CD4-positive, alpha-beta T cell (primary cell): ENCODE results near the gene GTF3C4. TPM values are rescaled to one million over a fixed set of nuclear protein-coding genes. Genes with fewer than 3 reads are reported as not detected.

Source experiments
- ATAC-seq: fragments of 200-7000 bp; cut with Tn5 transposase; one replicate; pipeline ENCODE4 v1.10.0; 2022; ENCODE audit warnings: mild to moderate bottlenecking; ENCODE audit not compliant: poor library complexity
- CTCF ChIA-PET: fragments of 350-600 bp; sonication (Branson Sonifier 250); formaldehyde crosslinking; loops from one replicate; lab custom pipeline; 2021; ENCODE audit warnings: antibody characterized with exemption, inconsistent platforms; lab: Charles Lee
- POLR2A ChIA-PET: fragments of 350-600 bp; sonication (Branson Sonifier 250); formaldehyde crosslinking; loops from one replicate; lab custom pipeline; 2021; ENCODE audit warnings: antibody characterized with exemption, inconsistent platforms; lab: Charles Lee
- DNase-seq, 14 experiments: peaks; one replicate each; pipeline ENCODE4 v3.0.0-alpha.2; 2013 to 2020; ENCODE audit warnings: mixed read lengths in 2 of 14
- H3K27ac ChIP-seq, 2 donors: one replicate each; pipeline versions ENCODE4 v1.5.1 to v1.7.0; 2013; ENCODE audit warnings: low read length in 2 of 2, low read depth in 1 of 2, mild to moderate bottlenecking in 1 of 2
- H3K27me3 ChIP-seq, 2 experiments: 1 replicate in 1 of 2; 2 replicates in 1 of 2; pipeline versions ENCODE4 v1.6.1 to v1.7.0; 2013; ENCODE audit warnings: low read length in 2 of 2, control low read depth in 1 of 2, mild to moderate bottlenecking in 1 of 2, moderate library complexity in 1 of 2; ENCODE audit not compliant: insufficient read depth in 2 of 2, control insufficient read depth in 1 of 2
- H3K36me3 ChIP-seq: one replicate; pipeline ENCODE4 v1.6.1; 2013; ENCODE audit warnings: low read length, control low read depth; ENCODE audit not compliant: insufficient read depth
- H3K4me1 ChIP-seq: one replicate; pipeline ENCODE4 v1.6.1; 2013; ENCODE audit warnings: low read length, control low read depth; ENCODE audit not compliant: insufficient read depth
- H3K4me3 ChIP-seq: one replicate; pipeline ENCODE4 v1.5.1; 2013; ENCODE audit warnings: mild to moderate bottlenecking, low read length, moderate library complexity
- H3K9me3 ChIP-seq, 2 experiments: 1 replicate in 1 of 2; 2 replicates in 1 of 2; pipeline versions ENCODE4 v1.6.1 to v1.7.0; 2013; ENCODE audit warnings: low read length in 2 of 2, mild to moderate bottlenecking in 2 of 2, control low read depth in 1 of 2, moderate library complexity in 1 of 2; ENCODE audit not compliant: control insufficient read depth in 1 of 2, insufficient read depth in 1 of 2
- H3K27ac Mint-ChIP-seq: one replicate; pipeline ENCODE4 v1.8.0; 2020; ENCODE audit warnings: mixed read lengths
- H3K27me3 Mint-ChIP-seq: one replicate; pipeline ENCODE4 v1.8.0; 2021; ENCODE audit warnings: mixed read lengths
- H3K36me3 Mint-ChIP-seq: one replicate; pipeline ENCODE4 v1.8.0; 2021; ENCODE audit warnings: low read depth, mixed read lengths
- H3K4me1 Mint-ChIP-seq: one replicate; pipeline ENCODE4 v1.8.0; 2021; ENCODE audit warnings: low read depth, mixed read lengths
- H3K4me3 Mint-ChIP-seq: one replicate; pipeline ENCODE4 v1.8.0; 2020; ENCODE audit warnings: mild to moderate bottlenecking, mixed read lengths
- H3K9me3 Mint-ChIP-seq: one replicate; pipeline ENCODE4 v1.8.0; 2020; ENCODE audit warnings: mixed read lengths
- CTCF ChIP-seq: fragments of 200-600 bp; IDR thresholded peaks from one replicate; pipeline ENCODE4 v1.8.0; 2022; ENCODE audit warnings: antibody characterized with exemption, mild to moderate bottlenecking
- intact Hi-C, 2 experiments: fragments of 100-400 bp; cut with DNase I in 1 of 2; cut with micrococcal nuclease in 1 of 2; formaldehyde crosslinking; loops; one replicate each; pipeline versions ENCODE4 v1.15.1 to v1.9.0; 2023 to 2025; cut with DNase I, micrococcal nuclease
- total RNA-seq, 174 experiments: library from RNA in 2 of 174; stranded (reverse) in 2 of 174; gene quantifications; one replicate each; pipeline ENCODE4 v1.2.3 and lab custom pipeline; 2021 to 2026

Gene GTF3C4
- total RNA-seq, 2 experiments from 2014 or later, result 9.3 to 9.6 TPM

GRCh38 chr9:132656299-132656698 lies 14.0 kb upstream of the GTF3C4 start:
- DNase-seq, result no peak
- Histone ChIP-seq H3K4me3 (no peak overlapping the region), H3K36me3 (peaks cover 57% of the 10 kb centered on the region), H3K27me3 (no peaks in the 10 kb centered on the region), H3K9me3 (no peaks in the 10 kb centered on the region), H3K27ac (no peak overlapping the region), H3K4me1 (no peaks in the 10 kb centered on the region)
- Mint-ChIP-seq H3K9me3 (no peaks in the 10 kb centered on the region), H3K36me3 (peaks cover 86% of the 10 kb centered on the region), H3K4me1 (peaks cover 9% of the 10 kb centered on the region), H3K27me3 (no peaks in the 10 kb centered on the region), H3K27ac (no peak overlapping the region), H3K4me3 (no peak overlapping the region)
- ChIA-PET POLR2A (interaction anchor here (1.2 kb wide), 1 partner anchor 13 kb away, joined by 3 read pairs; the partner anchor contains the start of gene DDX31), CTCF (no interaction called here)
- no peak for TF ChIP-seq CTCF
- intact Hi-C loops, result no loop called here
- no peak for ATAC-seq

- DNase-seq (no peak), ATAC-seq (no peak)
- no peak overlapping the region for H3K27ac ChIP-seq
- Mint-ChIP-seq H3K9me3 (no peaks in the 10 kb centered on the region), H3K4me3 (no peak overlapping the region), H3K27me3 (no peaks in the 10 kb centered on the region), H3K27ac (no peak overlapping the region), H3K4me1 (no peaks in the 10 kb centered on the region), H3K36me3 (peaks cover 36% of the 10 kb centered on the region)
- H3K27me3 ChIP-seq, result no peaks in the 10 kb centered on the region
- H3K9me3 ChIP-seq, result no peaks in the 10 kb centered on the region
- TF ChIP-seq CTCF, result no peak
- CTCF ChIA-PET, result no interaction called here
- H3K4me1 ChIP-seq, result no peaks in the 10 kb centered on the region
- H3K36me3 ChIP-seq, result peaks cover 55% of the 10 kb centered on the region
- POLR2A ChIA-PET, result no interaction called here
- no peak overlapping the region for H3K4me3 ChIP-seq
- intact Hi-C loops, result loop anchor here in 1 of 2 experiments (10.0 kb wide), 1 partner anchor 242 kb away; no protein-coding TSS in a partner anchor
Observed at GRCh38 chr9:132662152-132662945, 7.9 kb upstream of the GTF3C4 start.

GRCh38 chr9:132663117-132663516 lies 7.1 kb upstream of the GTF3C4 start:
- intact Hi-C loops, result loop anchor here in 1 of 2 experiments (10.0 kb wide), 1 partner anchor 242 kb away; no protein-coding TSS in a partner anchor
- DNase-seq, result no peak
- no peaks in the 10 kb centered on the region for H3K9me3 ChIP-seq
- no peak overlapping the region for H3K4me3 ChIP-seq
- H3K36me3 ChIP-seq, result peaks cover 47% of the 10 kb centered on the region
- Mint-ChIP-seq H3K4me3 (no peak overlapping the region), H3K4me1 (peaks cover 7% of the 10 kb centered on the region), H3K27ac (no peak overlapping the region), H3K36me3 (peaks cover 29% of the 10 kb centered on the region), H3K9me3 (no peaks in the 10 kb centered on the region), H3K27me3 (no peaks in the 10 kb centered on the region)
- no peak overlapping the region for H3K27ac ChIP-seq
- POLR2A ChIA-PET, result no interaction called here
- no peak for ATAC-seq
- H3K4me1 ChIP-seq, result no peaks in the 10 kb centered on the region
- no peak for TF ChIP-seq CTCF
- H3K27me3 ChIP-seq, result no peaks in the 10 kb centered on the region
- CTCF ChIA-PET, result no interaction called here
